ENCODE measurements around the gene EHMT1.

Gene EHMT1

GRCh38 chr9:137833721-137834613, 215.2 kb downstream of the EHMT1 start:
- no peak overlapping the region for H3K9ac ChIP-seq
- H3K4me3 ChIP-seq (IDR thresholded peaks at IDR 0.05; ENCODE audit: insufficient read depth, low read depth, low read length), result no peak overlapping the region
- no peak overlapping the region for H3K4me2 ChIP-seq
- no peaks in the 10 kb centered on the region for H3K4me1 ChIP-seq (ENCODE audit: low read depth, poor library complexity, severe bottlenecking)
- no peaks in the 10 kb centered on the region for H3K79me2 ChIP-seq (ENCODE audit: insufficient read depth, low read depth)
- no peak overlapping the region for H3K27ac ChIP-seq
- H3K36me3 ChIP-seq (ENCODE audit: insufficient read depth), result no peaks in the 10 kb centered on the region
- H3K27me3 ChIP-seq (ENCODE audit: insufficient read depth, low read depth), result no peaks in the 10 kb centered on the region
- H2AFZ ChIP-seq (ENCODE audit: low read depth), result no peak overlapping the region
- TF ChIP-seq CTCF (conservative IDR thresholded peaks at IDR 0.05; ENCODE audit: low read depth, low read length), result no peak
- no peaks in the 10 kb centered on the region for H4K20me1 ChIP-seq (ENCODE audit: insufficient read depth)

GRCh38 chr9:137834846-137835546, 216.2 kb downstream of the EHMT1 start:
- Histone ChIP-seq H3K4me1 (ENCODE audit: low read depth, poor library complexity, severe bottlenecking) (no peaks in the 10 kb centered on the region), H3K36me3 (ENCODE audit: insufficient read depth) (no peaks in the 10 kb centered on the region), H3K27me3 (ENCODE audit: insufficient read depth, low read depth) (no peaks in the 10 kb centered on the region), H3K4me3 (IDR thresholded peaks at IDR 0.05; ENCODE audit: insufficient read depth, low read depth, low read length) (no peak overlapping the region), H3K9ac (no peak overlapping the region), H3K79me2 (ENCODE audit: insufficient read depth, low read depth) (no peaks in the 10 kb centered on the region), H4K20me1 (ENCODE audit: insufficient read depth) (no peaks in the 10 kb centered on the region), H3K27ac (no peak overlapping the region), H2AFZ (ENCODE audit: low read depth) (no peak overlapping the region), H3K4me2 (no peak overlapping the region)
- TF ChIP-seq CTCF (conservative IDR thresholded peaks at IDR 0.05; ENCODE audit: low read depth, low read length), result no peak

GRCh38 chr9:137836151-137836830, 217.5 kb downstream of the EHMT1 start:
- Histone ChIP-seq H3K79me2 (ENCODE audit: insufficient read depth, low read depth) (no peaks in the 10 kb centered on the region), H3K4me1 (ENCODE audit: low read depth, poor library complexity, severe bottlenecking) (no peaks in the 10 kb centered on the region), H3K4me2 (no peak overlapping the region), H3K9ac (no peak overlapping the region), H3K27me3 (ENCODE audit: insufficient read depth, low read depth) (no peaks in the 10 kb centered on the region), H3K4me3 (IDR thresholded peaks at IDR 0.05; ENCODE audit: insufficient read depth, low read depth, low read length) (no peak overlapping the region), H3K27ac (no peak overlapping the region), H3K36me3 (ENCODE audit: insufficient read depth) (no peaks in the 10 kb centered on the region), H4K20me1 (ENCODE audit: insufficient read depth) (no peaks in the 10 kb centered on the region), H2AFZ (ENCODE audit: low read depth) (no peak overlapping the region)
- no peak for TF ChIP-seq CTCF (conservative IDR thresholded peaks at IDR 0.05; ENCODE audit: low read depth, low read length)

- Histone ChIP-seq H3K4me1 (ENCODE audit: low read depth, poor library complexity, severe bottlenecking) (no peaks in the 10 kb centered on the region), H3K4me3 (IDR thresholded peaks at IDR 0.05; ENCODE audit: insufficient read depth, low read depth, low read length) (no peak overlapping the region), H3K27ac (no peak overlapping the region), H3K27me3 (ENCODE audit: insufficient read depth, low read depth) (no peaks in the 10 kb centered on the region), H3K4me2 (no peak overlapping the region), H3K9ac (no peak overlapping the region), H3K79me2 (ENCODE audit: insufficient read depth, low read depth) (no peaks in the 10 kb centered on the region), H2AFZ (ENCODE audit: low read depth) (no peak overlapping the region), H3K36me3 (ENCODE audit: insufficient read depth) (no peaks in the 10 kb centered on the region), H4K20me1 (ENCODE audit: insufficient read depth) (no peaks in the 10 kb centered on the region)
- TF ChIP-seq CTCF (conservative IDR thresholded peaks at IDR 0.05; ENCODE audit: low read depth, low read length), result no peak
Observed at GRCh38 chr9:137836831-137837241, 218.0 kb downstream of the EHMT1 start.

Data from KMS-11 (cell line).